GM12872 (cell line): ENCODE data around the gene NOL8.

ENCODE experiments used
- CTCF ChIP-seq: IDR thresholded peaks from 3 replicates; pipeline ENCODE4 v1.5.1; 2011; ENCODE audit warnings: low read depth, mild to moderate bottlenecking, low read length, moderate library complexity; ENCODE audit not compliant: insufficient read depth

Gene NOL8

GRCh38 chr9:92265154-92265553, 60.0 kb downstream of the NOL8 start:
- TF ChIP-seq CTCF, result no peak

GRCh38 chr9:92263131-92263530, 62.0 kb downstream of the NOL8 start:
- TF ChIP-seq CTCF, result no peak

GRCh38 chr9:92257327-92257726, 67.8 kb downstream of the NOL8 start:
- TF ChIP-seq CTCF, result no peak

GRCh38 chr9:92254381-92255337, 70.5 kb downstream of the NOL8 start:
- TF ChIP-seq CTCF, result no peak

GRCh38 chr9:92253656-92254055, 71.5 kb downstream of the NOL8 start:
- TF ChIP-seq CTCF, result no peak

GRCh38 chr9:92247981-92248380, 77.2 kb downstream of the NOL8 start:
- TF ChIP-seq CTCF, result no peak
